ENCODE data around the gene BAG2.

BAG2 gene

DNA sequence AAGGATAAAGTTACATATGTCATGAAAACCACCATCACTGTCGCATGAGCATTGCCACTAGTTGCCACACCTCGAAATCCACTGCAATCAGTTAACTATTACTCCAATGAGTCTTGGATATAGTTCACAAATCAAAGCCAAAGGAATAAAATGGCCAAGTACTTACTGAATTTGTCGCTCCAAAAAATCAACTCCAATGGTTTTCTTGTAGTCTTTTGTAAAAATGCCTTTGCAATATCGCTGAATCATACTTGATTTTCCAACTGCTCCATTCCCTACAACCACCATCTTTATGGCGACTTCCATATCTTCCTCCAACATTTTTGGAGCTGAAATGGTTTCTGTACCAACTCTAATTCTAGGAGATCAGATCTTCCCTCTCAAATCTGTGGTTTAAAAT, 37.9 kb downstream of the BAG2 start:
- FAIRE-seq (no peak), DNase-seq (ENCODE audit: insufficient read length, low spot score) (no peak)
- TF ChIP-seq, protein P1, sequence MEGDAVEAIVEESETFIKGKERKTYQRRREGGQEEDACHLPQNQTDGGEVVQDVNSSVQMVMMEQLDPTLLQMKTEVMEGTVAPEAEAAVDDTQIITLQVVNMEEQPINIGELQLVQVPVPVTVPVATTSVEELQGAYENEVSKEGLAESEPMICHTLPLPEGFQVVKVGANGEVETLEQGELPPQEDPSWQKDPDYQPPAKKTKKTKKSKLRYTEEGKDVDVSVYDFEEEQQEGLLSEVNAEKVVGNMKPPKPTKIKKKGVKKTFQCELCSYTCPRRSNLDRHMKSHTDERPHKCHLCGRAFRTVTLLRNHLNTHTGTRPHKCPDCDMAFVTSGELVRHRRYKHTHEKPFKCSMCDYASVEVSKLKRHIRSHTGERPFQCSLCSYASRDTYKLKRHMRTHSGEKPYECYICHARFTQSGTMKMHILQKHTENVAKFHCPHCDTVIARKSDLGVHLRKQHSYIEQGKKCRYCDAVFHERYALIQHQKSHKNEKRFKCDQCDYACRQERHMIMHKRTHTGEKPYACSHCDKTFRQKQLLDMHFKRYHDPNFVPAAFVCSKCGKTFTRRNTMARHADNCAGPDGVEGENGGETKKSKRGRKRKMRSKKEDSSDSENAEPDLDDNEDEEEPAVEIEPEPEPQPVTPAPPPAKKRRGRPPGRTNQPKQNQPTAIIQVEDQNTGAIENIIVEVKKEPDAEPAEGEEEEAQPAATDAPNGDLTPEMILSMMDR (IDR thresholded peaks at IDR 0.05; ENCODE audit: insufficient read depth, missing control alignments), result no peak

GRCh38 chr6:57215260-57215659, 43.1 kb downstream of the BAG2 start:
- FAIRE-seq (no peak), DNase-seq (ENCODE audit: insufficient read length, low spot score) (no peak)
- TF ChIP-seq, protein P1 (IDR thresholded peaks at IDR 0.05; ENCODE audit: insufficient read depth, missing control alignments), result no peak

- DNase-seq (ENCODE audit: insufficient read length, low spot score) (no peak), FAIRE-seq (no peak)
- TF ChIP-seq, protein P1 (IDR thresholded peaks at IDR 0.05; ENCODE audit: insufficient read depth, missing control alignments), result no peak
Measured at GRCh38 chr6:57216235-57217101, 44.3 kb downstream of the BAG2 start.

DNA sequence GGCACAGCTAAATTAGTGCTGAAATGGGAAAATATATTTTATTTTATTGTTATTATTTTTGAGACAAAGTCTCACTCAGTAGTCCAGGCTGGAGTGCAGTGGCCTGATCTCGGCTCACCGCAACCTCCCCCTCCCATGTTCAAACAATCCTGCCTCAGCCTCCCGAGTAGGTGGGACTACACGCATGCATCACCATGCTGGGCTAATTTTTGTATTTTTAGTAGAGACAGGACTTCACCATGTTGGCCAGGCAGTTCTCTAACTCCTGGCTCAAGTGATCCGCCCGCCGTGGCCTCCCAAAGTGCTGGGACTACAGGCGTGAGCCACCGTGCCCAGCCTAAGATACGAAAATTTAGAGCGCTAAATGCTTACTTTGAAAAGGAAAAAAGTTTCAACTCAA, 45.1 kb downstream of the BAG2 start:
- TF ChIP-seq, protein P1 (IDR thresholded peaks at IDR 0.05; ENCODE audit: insufficient read depth, missing control alignments), result no peak
- DNase-seq (ENCODE audit: insufficient read length, low spot score) (no peak), FAIRE-seq (no peak)

DNA sequence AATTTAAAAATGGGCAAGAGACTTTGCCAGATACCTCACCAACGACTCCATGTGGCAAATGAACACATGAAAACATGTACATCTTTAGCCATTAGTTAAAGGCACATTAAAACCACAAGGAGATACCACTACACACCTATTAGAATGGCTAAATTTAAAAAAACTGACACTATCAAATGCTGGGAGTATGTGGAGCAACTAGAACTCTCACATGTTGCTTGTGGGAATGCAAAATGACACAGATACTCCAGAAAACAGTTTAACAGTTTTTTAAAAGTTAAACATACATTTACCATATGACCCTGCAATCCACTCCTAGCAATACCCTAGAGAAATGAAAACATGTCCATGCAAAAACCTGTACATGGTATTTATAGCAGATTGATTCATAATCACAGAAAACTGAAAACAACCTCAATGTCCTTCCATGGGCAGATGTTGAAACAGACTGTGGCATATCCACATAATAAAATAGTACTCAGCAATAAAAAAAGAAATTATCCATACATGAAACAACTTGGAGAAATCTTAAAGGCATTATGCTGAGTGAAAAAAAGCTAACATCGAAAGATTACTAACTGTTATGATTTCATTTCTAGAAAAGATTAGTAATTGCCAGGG, 48.1 kb downstream of the BAG2 start:
- FAIRE-seq (no peak), DNase-seq (ENCODE audit: insufficient read length, low spot score) (no peak)
- TF ChIP-seq, protein P1 (IDR thresholded peaks at IDR 0.05; ENCODE audit: insufficient read depth, missing control alignments), result no peak

DNA sequence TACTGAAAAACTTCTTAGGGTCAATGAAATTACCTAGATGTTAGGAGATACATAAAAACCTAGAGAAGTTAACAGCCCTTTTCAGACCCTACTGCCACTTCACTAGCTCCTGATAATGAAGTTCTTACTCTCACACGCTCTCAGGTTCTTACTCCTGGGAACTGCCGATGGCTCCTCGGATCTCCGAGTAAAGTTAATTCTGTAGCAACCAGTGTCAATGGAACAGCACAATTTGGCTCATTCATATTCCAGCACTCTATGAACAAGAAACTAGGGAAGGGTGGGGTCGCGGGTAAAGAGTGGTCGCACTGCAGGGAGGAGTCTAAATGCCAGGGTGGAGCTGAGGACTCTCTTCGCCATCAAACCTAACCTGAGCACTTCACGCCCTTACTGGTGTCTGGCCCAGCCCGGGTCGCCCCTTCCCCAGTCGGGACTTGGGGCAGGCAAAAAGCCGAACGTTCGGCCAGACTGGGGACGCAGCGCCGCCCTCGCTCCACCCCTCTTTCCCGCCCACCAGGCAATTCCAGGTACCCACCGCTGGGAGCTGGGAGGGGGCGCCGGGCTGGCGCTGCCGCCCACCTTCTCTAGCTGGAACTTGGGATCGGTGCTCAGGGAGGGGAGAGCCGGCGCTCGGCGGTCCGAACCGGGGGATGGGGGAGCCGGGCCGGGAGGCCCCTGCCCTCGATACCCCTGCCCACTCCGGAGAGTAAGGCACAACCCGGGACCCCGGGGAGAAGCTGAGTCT, 49.2 kb downstream of the BAG2 start:
- TF ChIP-seq, protein P1 (IDR thresholded peaks at IDR 0.05; ENCODE audit: insufficient read depth, missing control alignments), result no peak
- DNase-seq (ENCODE audit: insufficient read length, low spot score), result no peak
- FAIRE-seq, result no peak

Measured in D721Med (cell line).